Activated CD4-positive, alpha-beta T cell treated with anti-CD3 and anti-CD28 coated beads, Interleukin-2, amount 10 ng/mL, durations not matched to agents 7 days and 5 days (primary cell): Measurements from ENCODE around the gene MICAL1. TPM values are rescaled to one million over a fixed set of nuclear protein-coding genes. Genes with fewer than 3 reads are reported as not detected.

Experiments
- CTCF ChIA-PET: fragments of 350-600 bp; sonication (Branson Sonifier 250); formaldehyde crosslinking; loops from one replicate; lab custom pipeline; 2021; ENCODE audit warnings: antibody characterized with exemption; lab: Charles Lee
- POLR2A ChIA-PET: fragments of 350-600 bp; sonication (Branson Sonifier 250); formaldehyde crosslinking; loops from one replicate; lab custom pipeline; 2021; ENCODE audit warnings: antibody characterized with exemption; lab: Charles Lee
- DNase-seq: peaks from one replicate; pipeline ENCODE4 v3.0.0-alpha.2; 2020
- H3K27ac Mint-ChIP-seq: one replicate; pipeline ENCODE4 v1.8.0; 2021; ENCODE audit warnings: mild to moderate bottlenecking, moderate library complexity, mixed read lengths
- H3K27me3 Mint-ChIP-seq: one replicate; pipeline ENCODE4 v1.8.0; 2021; ENCODE audit warnings: mixed read lengths
- H3K36me3 Mint-ChIP-seq: one replicate; pipeline ENCODE4 v1.8.0; 2021; ENCODE audit warnings: low read depth, mixed read lengths
- H3K4me1 Mint-ChIP-seq: one replicate; pipeline ENCODE4 v1.8.0; 2021; ENCODE audit warnings: mixed read lengths
- H3K4me3 Mint-ChIP-seq: one replicate; pipeline ENCODE4 v1.8.0; 2021; ENCODE audit warnings: mild to moderate bottlenecking, moderate library complexity, mixed read lengths
- H3K9me3 Mint-ChIP-seq: one replicate; pipeline ENCODE4 v1.8.0; 2021; ENCODE audit warnings: mixed read lengths
- total RNA-seq, 2 experiments: library from RNA; stranded (reverse); gene quantifications; one replicate each; pipeline ENCODE4 v1.2.3, GENCODE V29; 2021

MICAL1 gene
- total RNA-seq, 2 experiments from 2014 or later = 93.1 to 98.3 TPM

DNA sequence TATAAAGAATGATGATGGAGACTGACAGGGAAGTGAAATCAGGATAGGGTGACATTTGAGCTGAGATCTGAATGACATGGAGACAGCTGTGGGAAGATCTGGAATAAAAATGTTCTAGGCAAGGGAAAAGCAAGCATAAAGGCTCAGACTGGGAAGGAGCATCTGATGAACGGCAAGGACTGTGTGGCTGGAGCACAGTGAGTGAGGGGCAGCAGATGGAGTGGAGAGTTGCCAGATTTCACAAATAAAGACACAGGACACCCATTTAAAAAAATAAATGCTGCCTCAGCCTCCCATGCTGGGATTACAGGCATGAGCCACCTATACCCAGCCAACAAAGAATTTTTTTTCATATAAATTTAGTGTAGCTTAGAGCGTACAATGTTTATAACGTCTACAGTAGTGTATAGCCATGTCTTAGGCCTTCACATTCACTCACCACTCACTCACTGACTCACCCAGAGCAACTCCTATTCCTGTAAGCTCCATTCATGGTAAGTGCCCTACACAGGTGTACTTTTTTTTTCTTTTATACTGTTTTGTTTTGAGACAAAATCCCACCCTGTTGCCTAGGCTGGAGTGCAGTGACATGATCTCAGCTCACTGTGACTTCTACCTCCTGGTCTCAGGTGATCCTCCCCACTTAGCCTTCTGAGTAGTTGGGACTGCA, 29.8 kb upstream of the MICAL1 start:
- CTCF ChIA-PET = interaction anchor here (0.7 to 2.4 kb wide), 5 partner anchors 10 to 542 kb away, joined by 3 to 15 read pairs (median 3); no protein-coding TSS in a partner anchor
- Mint-ChIP-seq H3K4me3 (no peak overlapping the region), H3K9me3 (no peaks in the 10 kb centered on the region), H3K36me3 (peaks cover 21% of the 10 kb centered on the region), H3K27ac (peak overlapping the region; percentile 58), H3K4me1 (peaks cover 35% of the 10 kb centered on the region), H3K27me3 (peaks cover 3% of the 10 kb centered on the region)
- POLR2A ChIA-PET = no interaction called here
- DNase-seq = no peak

DNA sequence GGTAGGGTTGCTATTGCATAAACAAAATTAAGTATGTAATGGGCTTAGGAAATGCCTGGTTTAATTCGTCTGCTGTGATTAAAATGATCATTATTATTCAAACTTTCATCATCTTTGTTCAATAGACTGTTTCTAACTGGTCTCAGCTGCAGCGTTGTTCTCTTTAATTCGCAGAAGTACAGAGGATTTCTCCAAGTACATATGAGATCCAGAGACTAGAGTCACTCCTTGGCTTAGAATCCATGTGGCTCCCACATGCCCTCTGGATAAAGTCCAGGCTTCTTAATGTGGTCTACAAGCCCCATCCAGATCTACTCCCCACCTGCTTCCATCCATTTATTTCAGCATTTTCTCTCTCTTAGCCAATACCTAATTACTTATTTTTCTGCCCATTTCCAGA, 28.6 kb upstream of the MICAL1 start:
- H3K27ac Mint-ChIP-seq = peak overlapping the region; percentile 76
- H3K9me3 Mint-ChIP-seq = no peaks in the 10 kb centered on the region
- peaks cover 37% of the 10 kb centered on the region for H3K4me1 Mint-ChIP-seq

DNA sequence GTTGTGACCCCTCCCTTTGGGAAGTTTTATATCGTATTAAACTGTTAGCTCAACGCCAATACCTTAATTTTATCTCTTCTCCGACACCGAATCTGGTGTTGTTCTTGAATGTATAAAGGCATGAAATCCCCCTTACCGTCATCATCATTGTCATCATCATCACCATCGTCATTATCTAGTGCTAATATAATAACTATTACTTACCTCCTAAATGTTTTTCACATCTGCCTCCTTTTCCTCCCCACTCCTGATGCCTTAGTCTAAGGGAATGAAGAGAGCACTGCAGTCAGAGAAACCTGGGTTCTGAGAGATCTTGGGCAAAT, 28.1 kb upstream of the MICAL1 start:
- Mint-ChIP-seq H3K4me3 (peak overlapping the region; percentile 68), H3K4me1 (peaks cover 42% of the 10 kb centered on the region), H3K9me3 (no peaks in the 10 kb centered on the region), H3K27me3 (peaks cover 3% of the 10 kb centered on the region), H3K27ac (peak overlapping the region; percentile 76), H3K36me3 (peaks cover 35% of the 10 kb centered on the region)
- ChIA-PET POLR2A (no interaction called here), CTCF (interaction anchor here (2.4 kb wide), 1 partner anchor 12 kb away, joined by 15 read pairs; no protein-coding TSS in a partner anchor)
- no peak for DNase-seq

More for the DNA sequence above, 28.6 kb upstream of the MICAL1 start:
- peak overlapping the region; percentile 68 for H3K4me3 Mint-ChIP-seq
- peaks cover 31% of the 10 kb centered on the region for H3K36me3 Mint-ChIP-seq
- no peak for DNase-seq
- H3K27me3 Mint-ChIP-seq = peaks cover 3% of the 10 kb centered on the region
- ChIA-PET POLR2A (no interaction called here), CTCF (interaction anchor here (0.5 to 2.4 kb wide), 3 partner anchors 12 to 992 kb away, joined by 3 to 15 read pairs (median 4); no protein-coding TSS in a partner anchor)

DNA sequence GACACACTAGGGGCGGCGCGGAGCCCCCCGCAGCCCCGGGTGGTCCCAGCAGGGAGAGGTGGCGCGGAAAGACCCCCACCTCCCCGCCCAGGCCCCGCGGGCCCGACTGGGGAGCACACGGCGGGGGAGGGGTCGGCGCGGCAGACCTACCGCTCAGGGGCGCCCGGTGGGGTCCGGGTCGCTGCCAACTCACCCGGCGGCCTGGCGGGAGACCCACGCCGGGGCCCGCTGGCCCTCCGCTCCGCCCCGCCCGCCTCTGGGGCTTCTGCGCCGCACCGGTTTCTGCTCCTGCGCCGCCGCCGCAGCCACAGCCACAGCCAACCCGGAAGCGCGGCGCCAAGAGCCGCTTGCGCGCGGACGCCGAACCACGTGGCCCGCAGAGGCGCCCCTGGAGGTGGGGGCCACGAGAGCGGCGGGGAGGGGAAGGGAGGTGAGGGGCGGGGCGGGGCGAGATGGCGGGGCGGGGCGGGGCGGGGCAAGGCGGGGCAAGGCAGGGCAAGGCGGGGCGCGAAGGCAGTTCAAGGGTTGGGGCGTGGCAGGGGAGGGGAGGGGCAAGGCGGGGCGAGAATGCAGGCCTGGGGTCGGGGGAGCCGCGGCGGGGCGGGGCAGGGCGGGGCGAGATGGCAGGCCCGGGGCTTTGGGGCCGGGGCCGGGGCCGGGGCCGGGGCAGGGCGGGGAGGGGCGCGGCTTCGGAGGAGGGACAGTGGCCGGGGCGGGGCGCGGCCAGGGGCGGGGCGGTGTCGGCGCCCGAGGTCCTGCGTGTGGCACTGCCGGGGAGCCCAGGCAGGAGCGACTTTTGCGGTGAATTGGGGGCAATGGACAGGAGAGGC, 27.5 kb upstream of the MICAL1 start, which contains the start of gene ZBTB24:
Gene ZBTB24 (minus strand): TSS at position 315 of the 830 bp plus-strand sequence. CDS start 1,193 bp downstream, outside the sequence.
- H3K4me1 Mint-ChIP-seq = peaks cover 47% of the 10 kb centered on the region
- peak; percentile 88 for DNase-seq
- no peaks in the 10 kb centered on the region for H3K9me3 Mint-ChIP-seq
- POLR2A ChIA-PET = interaction anchor here (0.9 to 1.5 kb wide), 3 partner anchors 29 to 40 kb away, joined by 3 to 7 read pairs (median 3); no protein-coding TSS in a partner anchor
- H3K27me3 Mint-ChIP-seq = peaks cover 3% of the 10 kb centered on the region
- CTCF ChIA-PET = interaction anchor here (0.9 to 1.7 kb wide), 3 partner anchors 13 to 24 kb away, joined by 4 to 5 read pairs (median 5); no protein-coding TSS in a partner anchor
- H3K4me3 Mint-ChIP-seq = peak within 1 kb of the TSS; percentile 97
- peak within 1 kb of the TSS; percentile 95 for H3K27ac Mint-ChIP-seq
- peaks cover 41% of the 10 kb centered on the region for H3K36me3 Mint-ChIP-seq

DNA sequence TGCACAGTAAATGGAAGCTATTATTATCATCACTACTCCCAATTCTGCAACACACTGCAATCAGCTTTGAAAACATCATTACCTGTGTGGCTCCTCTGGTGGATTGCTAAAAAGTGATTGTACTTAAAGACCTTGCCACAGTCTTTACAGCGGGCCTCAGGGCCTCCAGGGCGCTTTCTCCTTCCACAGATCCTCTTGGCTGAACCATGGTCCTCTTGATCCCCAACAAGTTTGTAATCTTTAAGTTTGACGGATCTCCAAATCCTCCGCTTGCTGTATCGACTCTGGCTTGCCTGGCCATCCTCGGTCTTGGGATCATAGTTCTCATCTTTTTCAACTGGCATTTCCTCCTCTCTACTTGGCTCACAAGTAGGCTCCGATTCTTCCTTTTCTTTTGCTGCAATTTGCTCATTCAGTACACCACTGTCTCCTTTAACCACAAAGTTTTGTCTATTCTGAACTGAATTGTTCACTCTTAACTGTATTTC, 25.5 kb upstream of the MICAL1 start:
- POLR2A ChIA-PET = interaction anchor here (0.6 kb wide), 1 partner anchor 110 kb away, joined by 4 read pairs; no protein-coding TSS in a partner anchor
- Mint-ChIP-seq H3K27me3 (no peaks in the 10 kb centered on the region), H3K27ac (peak overlapping the region; percentile 95)

DNA sequence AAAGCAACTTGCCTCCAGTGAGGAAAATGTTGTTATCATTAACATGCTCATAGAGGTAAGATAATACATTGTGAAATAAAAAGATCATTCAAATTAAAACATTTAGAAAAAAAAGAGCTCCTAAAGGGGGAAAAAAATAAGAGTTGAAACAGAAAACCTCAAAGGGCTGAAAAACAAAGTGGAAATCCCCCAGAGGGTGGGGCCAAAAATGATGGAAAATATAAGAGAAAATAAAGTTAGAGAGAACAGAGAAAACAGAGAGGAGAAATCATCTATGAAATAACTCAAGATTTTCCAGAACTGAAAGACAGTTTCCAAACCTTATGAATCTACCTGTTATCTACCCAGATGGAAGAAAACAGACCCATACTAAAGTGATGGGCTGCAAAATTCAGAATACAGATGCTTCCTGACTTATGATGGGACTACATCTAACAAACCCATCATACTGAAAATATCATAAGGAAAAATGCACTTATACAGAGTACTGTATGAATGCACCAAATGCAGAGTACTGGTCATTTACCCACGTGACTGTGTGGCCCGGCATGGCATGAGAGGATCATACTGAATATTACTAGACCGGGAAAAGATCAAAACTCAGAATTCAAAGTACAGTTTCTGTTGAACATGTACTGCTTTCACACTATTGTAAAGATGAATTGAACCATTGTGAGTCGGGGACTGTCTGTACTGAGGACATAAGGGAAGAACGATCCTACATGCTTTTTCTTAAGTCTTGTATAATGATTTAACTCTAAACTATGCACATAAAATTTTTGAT, 23.5 kb upstream of the MICAL1 start:
- Mint-ChIP-seq H3K27me3 (no peaks in the 10 kb centered on the region), H3K9me3 (no peaks in the 10 kb centered on the region), H3K36me3 (peaks cover 76% of the 10 kb centered on the region), H3K4me3 (peak overlapping the region; percentile 77), H3K4me1 (peaks cover 71% of the 10 kb centered on the region), H3K27ac (peak overlapping the region; percentile 82)
- no peak for DNase-seq
- CTCF ChIA-PET = interaction anchor here (0.6 to 1.5 kb wide), 7 partner anchors 10 to 1167 kb away, joined by 3 to 5 read pairs (median 3); no protein-coding TSS in a partner anchor
- POLR2A ChIA-PET = interaction anchor here (0.7 kb wide), 1 partner anchor 22 kb away, joined by 3 read pairs; no protein-coding TSS in a partner anchor

More for the DNA sequence above, 25.5 kb upstream of the MICAL1 start:
- CTCF ChIA-PET = interaction anchor here (0.9 to 1.5 kb wide), 5 partner anchors 8 to 35 kb away, joined by 3 to 5 read pairs (median 3); no protein-coding TSS in a partner anchor
- H3K4me1 Mint-ChIP-seq = peaks cover 66% of the 10 kb centered on the region
- no peak for DNase-seq
- H3K4me3 Mint-ChIP-seq = peak overlapping the region; percentile 97
- no peaks in the 10 kb centered on the region for H3K9me3 Mint-ChIP-seq
- H3K36me3 Mint-ChIP-seq = peaks cover 57% of the 10 kb centered on the region

DNA sequence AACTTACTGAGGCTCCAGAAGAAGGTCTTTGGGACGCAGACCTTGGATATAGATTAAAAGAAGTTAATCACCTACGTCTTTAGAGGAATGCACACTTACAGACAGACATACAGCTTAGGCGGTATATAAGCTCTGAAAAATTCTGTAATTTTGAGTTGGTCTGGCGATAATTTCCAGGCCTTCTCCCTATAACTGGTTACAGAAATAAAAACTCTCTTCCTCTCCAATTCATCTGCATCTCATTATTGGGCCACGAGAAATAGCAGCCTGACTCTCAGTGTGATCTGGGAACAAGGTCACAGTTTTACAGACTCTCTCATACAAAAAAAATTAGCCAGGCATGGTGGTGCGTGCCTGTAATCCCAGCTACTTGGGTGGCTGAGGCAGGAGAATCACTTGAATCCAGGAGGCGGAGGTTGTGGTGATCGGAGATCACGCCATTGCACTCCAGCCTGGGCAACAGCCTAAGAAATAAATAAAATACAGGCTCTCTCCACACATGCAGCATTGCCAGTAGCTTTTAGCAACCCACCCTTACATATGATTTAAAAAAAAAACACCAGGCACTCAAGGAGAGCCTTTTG, 22.7 kb upstream of the MICAL1 start:
- peak overlapping the region; percentile 82 for H3K27ac Mint-ChIP-seq
- POLR2A ChIA-PET = interaction anchor here (0.7 kb wide), 1 partner anchor 22 kb away, joined by 3 read pairs; no protein-coding TSS in a partner anchor
- no peak for DNase-seq
- peak overlapping the region; percentile 77 for H3K4me3 Mint-ChIP-seq
- no peaks in the 10 kb centered on the region for H3K27me3 Mint-ChIP-seq
- CTCF ChIA-PET = interaction anchor here (0.6 to 0.7 kb wide), 3 partner anchors 34 to 1167 kb away, joined by 3 to 4 read pairs (median 3); no protein-coding TSS in a partner anchor
- H3K4me1 Mint-ChIP-seq = peaks cover 73% of the 10 kb centered on the region
- H3K36me3 Mint-ChIP-seq = peaks cover 83% of the 10 kb centered on the region
- H3K9me3 Mint-ChIP-seq = no peaks in the 10 kb centered on the region

DNA sequence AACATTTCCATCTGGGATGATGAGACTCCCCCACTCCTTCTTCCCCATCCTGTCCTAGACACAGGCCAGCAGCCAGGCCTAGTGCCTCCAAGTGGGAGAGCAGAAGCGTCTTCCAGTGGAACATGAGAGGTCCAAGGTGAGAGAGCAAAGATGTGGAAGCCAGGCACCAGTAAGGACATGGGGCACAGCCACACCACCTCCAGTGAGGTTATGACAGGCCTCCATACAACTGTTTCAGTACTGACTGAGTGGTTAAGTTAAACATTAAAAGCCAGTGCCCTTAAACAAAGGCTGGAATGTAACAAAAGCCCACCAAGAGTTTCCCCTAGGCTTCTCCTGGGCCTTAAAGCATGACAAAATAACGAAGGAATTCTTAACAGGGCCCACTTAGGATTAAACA, 22.2 kb upstream of the MICAL1 start:
- Mint-ChIP-seq H3K36me3 (peaks cover 88% of the 10 kb centered on the region), H3K27me3 (no peaks in the 10 kb centered on the region)
- CTCF ChIA-PET = interaction anchor here (0.7 kb wide), 1 partner anchor 33 kb away, joined by 3 read pairs; no protein-coding TSS in a partner anchor

DNA sequence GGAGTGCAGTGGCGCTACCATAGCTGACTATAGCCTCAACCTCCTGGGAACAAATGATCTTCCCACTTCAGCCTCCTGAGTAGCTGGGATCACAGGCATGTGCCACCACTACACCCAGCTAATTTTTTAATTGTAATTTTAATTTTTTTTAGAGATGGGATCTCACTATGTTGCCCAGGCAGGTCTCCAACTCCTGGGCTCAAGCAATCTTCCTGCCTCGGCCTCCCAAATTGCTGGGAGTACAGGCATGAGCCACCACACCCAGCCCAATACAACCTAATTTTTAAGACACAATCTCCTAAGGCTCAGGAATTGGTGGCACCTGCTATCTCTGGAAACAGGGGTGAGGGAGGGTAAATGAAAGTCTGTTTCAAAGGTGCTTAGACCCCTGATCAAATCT, 21.6 kb upstream of the MICAL1 start:
- Mint-ChIP-seq H3K4me1 (peaks cover 81% of the 10 kb centered on the region), H3K27me3 (no peaks in the 10 kb centered on the region), H3K36me3 (peaks cover 91% of the 10 kb centered on the region), H3K27ac (peak overlapping the region; percentile 80), H3K4me3 (no peak overlapping the region), H3K9me3 (no peaks in the 10 kb centered on the region)
- no peak for DNase-seq
- ChIA-PET POLR2A (no interaction called here), CTCF (no interaction called here)

More for the DNA sequence above, 22.2 kb upstream of the MICAL1 start:
- no peaks in the 10 kb centered on the region for H3K9me3 Mint-ChIP-seq
- peak overlapping the region; percentile 80 for H3K27ac Mint-ChIP-seq
- H3K4me1 Mint-ChIP-seq = peaks cover 78% of the 10 kb centered on the region
- no peak for DNase-seq
- POLR2A ChIA-PET = no interaction called here
- peak overlapping the region; percentile 77 for H3K4me3 Mint-ChIP-seq

DNA sequence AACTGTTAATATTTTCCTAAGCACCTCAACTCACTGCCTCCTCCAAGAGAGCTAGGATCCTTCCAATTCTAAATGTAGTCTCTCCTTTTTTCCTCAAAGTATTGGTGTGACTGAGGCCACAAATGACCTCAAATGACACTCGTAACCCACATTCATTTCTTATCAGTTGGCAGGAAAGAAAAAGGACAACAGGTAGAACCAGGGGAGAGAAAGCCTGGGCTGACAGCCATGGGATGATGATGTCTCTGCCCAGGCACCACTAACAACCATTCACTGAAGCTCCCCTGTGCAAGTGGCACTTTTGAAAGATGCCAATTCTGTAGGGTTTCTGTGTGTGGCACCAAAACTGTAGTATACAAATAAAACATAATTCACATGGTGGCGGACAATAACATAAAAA, 20.1 kb upstream of the MICAL1 start:
- CTCF ChIA-PET = interaction anchor here (1.5 kb wide), 1 partner anchor 12 kb away, joined by 6 read pairs; no protein-coding TSS in a partner anchor
- POLR2A ChIA-PET = no interaction called here
- no peak overlapping the region for H3K4me3 Mint-ChIP-seq

DNA sequence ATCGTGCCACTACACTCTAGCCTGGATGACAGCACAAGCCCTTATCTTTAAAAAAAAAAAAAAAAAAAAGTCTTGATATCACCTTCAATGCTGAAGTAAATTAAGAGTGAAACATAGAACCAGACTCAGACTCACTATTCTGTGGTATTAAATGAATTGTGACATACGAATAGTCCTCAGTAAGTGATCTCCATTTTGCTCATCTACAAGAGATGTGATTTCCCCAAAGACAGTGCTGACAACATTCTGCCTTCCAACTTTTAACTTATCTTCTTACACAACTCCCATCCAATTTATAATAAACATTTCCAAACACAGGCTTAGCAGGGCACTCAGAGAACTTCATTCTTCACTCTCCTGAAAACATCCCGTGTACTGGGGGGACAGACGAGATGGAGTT, 19.4 kb upstream of the MICAL1 start:
- CTCF ChIA-PET = interaction anchor here (0.9 kb wide), 1 partner anchor 11 kb away, joined by 5 read pairs; no protein-coding TSS in a partner anchor
- H3K36me3 Mint-ChIP-seq = peaks cover 93% of the 10 kb centered on the region
- POLR2A ChIA-PET = no interaction called here
- peaks cover 77% of the 10 kb centered on the region for H3K4me1 Mint-ChIP-seq
- H3K27ac Mint-ChIP-seq = peak overlapping the region; percentile 15
- no peaks in the 10 kb centered on the region for H3K27me3 Mint-ChIP-seq
- no peaks in the 10 kb centered on the region for H3K9me3 Mint-ChIP-seq
- DNase-seq = no peak
- H3K4me3 Mint-ChIP-seq = no peak overlapping the region

More for the DNA sequence above, 20.1 kb upstream of the MICAL1 start:
- no peak overlapping the region for H3K27ac Mint-ChIP-seq
- H3K27me3 Mint-ChIP-seq = no peaks in the 10 kb centered on the region
- H3K4me1 Mint-ChIP-seq = peaks cover 80% of the 10 kb centered on the region
- no peaks in the 10 kb centered on the region for H3K9me3 Mint-ChIP-seq
- H3K36me3 Mint-ChIP-seq = peaks cover 92% of the 10 kb centered on the region
- no peak for DNase-seq
